ENCODE results near the gene SLC5A1.
"Not testable (repeated sequence)": the region's sequence is repeated elsewhere in the genome, so short reads cannot be mapped to it uniquely, and the experiment has no call there.

- TF ChIP-seq CTCF (conservative IDR thresholded peaks at IDR 0.05 in 1 of 2, IDR thresholded peaks at IDR 0.05 in 1 of 2; ENCODE audit: extremely low read depth in 1 of 2, insufficient read depth in 1 of 2, low read depth in 1 of 2, low read length in 2 of 2); EZH2 (IDR thresholded peaks at IDR 0.05; ENCODE audit: borderline replicate concordance, low read length): not testable (repeated sequence)
Observed at GRCh38 chr22:32154727-32155126, 111.7 kb downstream of the SLC5A1 start.

All from mammary epithelial cell (primary cell).